ENCODE measurements around the gene SELENOK.

The SELENOK gene

GRCh38 chr3:53844262-53845102, 47.2 kb downstream of the SELENOK start:
- no peaks in the 10 kb centered on the region for H3K9me3 ChIP-seq (ENCODE audit: control insufficient read depth in 2 of 2, low read length in 2 of 2)
- peak overlapping the region; percentile 65 to 76 for H3K4me3 ChIP-seq (ENCODE audit: low read length in 2 of 2)
- H3K4me1 ChIP-seq (ENCODE audit: control insufficient read depth in 2 of 2, insufficient read depth in 2 of 2, low read length in 2 of 2), result peaks cover 30 to 41% of the 10 kb centered on the region in 2 donors
- peaks cover 0 to 3% of the 10 kb centered on the region in 2 donors for H3K36me3 ChIP-seq (ENCODE audit: control insufficient read depth in 2 of 2, insufficient read depth in 2 of 2, low read length in 2 of 2)
- peak overlapping the region; percentile 52 to 81 for H3K9ac ChIP-seq (ENCODE audit: low read depth in 1 of 2, low read length in 2 of 2)
- H3K27ac ChIP-seq (ENCODE audit: low read depth in 2 of 2, low read length in 2 of 2), result peak overlapping the region; percentile 79 to 92
- H3K27me3 ChIP-seq (ENCODE audit: control insufficient read depth in 2 of 2, insufficient read depth in 2 of 2, low read length in 2 of 2), result peaks cover 0 to 3% of the 10 kb centered on the region in 2 donors

- peak overlapping the region; percentile 14 to 81 for H3K9ac ChIP-seq (ENCODE audit: low read depth in 1 of 2, low read length in 2 of 2)
- peak overlapping the region; percentile 32 to 44 for H3K4me3 ChIP-seq (ENCODE audit: low read length in 2 of 2)
- peak overlapping the region; percentile 79 to 92 for H3K27ac ChIP-seq (ENCODE audit: low read depth in 2 of 2, low read length in 2 of 2)
- peaks cover 30 to 41% of the 10 kb centered on the region in 2 donors for H3K4me1 ChIP-seq (ENCODE audit: control insufficient read depth in 2 of 2, insufficient read depth in 2 of 2, low read length in 2 of 2)
- H3K9me3 ChIP-seq (ENCODE audit: control insufficient read depth in 2 of 2, low read length in 2 of 2), result no peaks in the 10 kb centered on the region
- H3K27me3 ChIP-seq (ENCODE audit: control insufficient read depth in 2 of 2, insufficient read depth in 2 of 2, low read length in 2 of 2), result peaks cover 0 to 3% of the 10 kb centered on the region in 2 donors
- peaks cover 0 to 8% of the 10 kb centered on the region in 2 donors for H3K36me3 ChIP-seq (ENCODE audit: control insufficient read depth in 2 of 2, insufficient read depth in 2 of 2, low read length in 2 of 2)
Measured at GRCh38 chr3:53843195-53844177, 48.2 kb downstream of the SELENOK start.

GRCh38 chr3:53842436-53843194, 49.0 kb downstream of the SELENOK start:
- Histone ChIP-seq H3K36me3 (ENCODE audit: control insufficient read depth in 2 of 2, insufficient read depth in 2 of 2, low read length in 2 of 2) (peaks cover 0 to 8% of the 10 kb centered on the region in 2 donors), H3K9me3 (ENCODE audit: control insufficient read depth in 2 of 2, low read length in 2 of 2) (no peaks in the 10 kb centered on the region), H3K27me3 (ENCODE audit: control insufficient read depth in 2 of 2, insufficient read depth in 2 of 2, low read length in 2 of 2) (peaks cover 0 to 3% of the 10 kb centered on the region in 2 donors), H3K27ac (ENCODE audit: low read depth in 2 of 2, low read length in 2 of 2) (peak overlapping the region; percentile 79 to 92), H3K4me1 (ENCODE audit: control insufficient read depth in 2 of 2, insufficient read depth in 2 of 2, low read length in 2 of 2) (peaks cover 30 to 41% of the 10 kb centered on the region in 2 donors), H3K9ac (ENCODE audit: low read depth in 1 of 2, low read length in 2 of 2) (peak overlapping the region; percentile 32 to 50), H3K4me3 (ENCODE audit: low read length in 2 of 2) (peak overlapping the region in 1 of 2 donors; percentile 7)

- H3K4me3 ChIP-seq (ENCODE audit: low read length in 2 of 2), result no peak overlapping the region
- H3K36me3 ChIP-seq (ENCODE audit: control insufficient read depth in 2 of 2, insufficient read depth in 2 of 2, low read length in 2 of 2), result peaks cover 0 to 10% of the 10 kb centered on the region in 2 donors
- peaks cover 25 to 37% of the 10 kb centered on the region in 2 donors for H3K4me1 ChIP-seq (ENCODE audit: control insufficient read depth in 2 of 2, insufficient read depth in 2 of 2, low read length in 2 of 2)
- H3K9ac ChIP-seq (ENCODE audit: low read depth in 1 of 2, low read length in 2 of 2), result peak overlapping the region in 1 of 2 donors; percentile 34
- H3K27ac ChIP-seq (ENCODE audit: low read depth in 2 of 2, low read length in 2 of 2), result peak overlapping the region; percentile 34 to 68
- H3K27me3 ChIP-seq (ENCODE audit: control insufficient read depth in 2 of 2, insufficient read depth in 2 of 2, low read length in 2 of 2), result no peaks in the 10 kb centered on the region
- H3K9me3 ChIP-seq (ENCODE audit: control insufficient read depth in 2 of 2, low read length in 2 of 2), result no peaks in the 10 kb centered on the region
Measured at GRCh38 chr3:53841296-53841695, 50.4 kb downstream of the SELENOK start.

- no peak overlapping the region for H3K4me3 ChIP-seq (ENCODE audit: low read length in 2 of 2)
- no peak overlapping the region for H3K27ac ChIP-seq (ENCODE audit: low read depth in 2 of 2, low read length in 2 of 2)
- no peak overlapping the region for H3K9ac ChIP-seq (ENCODE audit: low read depth in 1 of 2, low read length in 2 of 2)
- H3K4me1 ChIP-seq (ENCODE audit: control insufficient read depth in 2 of 2, insufficient read depth in 2 of 2, low read length in 2 of 2), result peaks cover under 1 to 8% of the 10 kb centered on the region in 2 donors
- no peaks in the 10 kb centered on the region for H3K9me3 ChIP-seq (ENCODE audit: control insufficient read depth in 2 of 2, low read length in 2 of 2)
- peaks cover 0 to 10% of the 10 kb centered on the region in 2 donors for H3K36me3 ChIP-seq (ENCODE audit: control insufficient read depth in 2 of 2, insufficient read depth in 2 of 2, low read length in 2 of 2)
- H3K27me3 ChIP-seq (ENCODE audit: control insufficient read depth in 2 of 2, insufficient read depth in 2 of 2, low read length in 2 of 2), result no peaks in the 10 kb centered on the region
Measured at GRCh38 chr3:53837331-53837730, 54.3 kb downstream of the SELENOK start.

- Histone ChIP-seq H3K4me1 (ENCODE audit: control insufficient read depth in 2 of 2, insufficient read depth in 2 of 2, low read length in 2 of 2) (peaks cover 0 to 2% of the 10 kb centered on the region in 2 donors), H3K9ac (ENCODE audit: low read depth in 1 of 2, low read length in 2 of 2) (no peak overlapping the region), H3K4me3 (ENCODE audit: low read length in 2 of 2) (no peak overlapping the region), H3K36me3 (ENCODE audit: control insufficient read depth in 2 of 2, insufficient read depth in 2 of 2, low read length in 2 of 2) (peaks cover 0 to 10% of the 10 kb centered on the region in 2 donors), H3K9me3 (ENCODE audit: control insufficient read depth in 2 of 2, low read length in 2 of 2) (no peaks in the 10 kb centered on the region), H3K27ac (ENCODE audit: low read depth in 2 of 2, low read length in 2 of 2) (no peak overlapping the region), H3K27me3 (ENCODE audit: control insufficient read depth in 2 of 2, insufficient read depth in 2 of 2, low read length in 2 of 2) (no peaks in the 10 kb centered on the region)
Measured at GRCh38 chr3:53836084-53836872, 55.4 kb downstream of the SELENOK start.

GRCh38 chr3:53835257-53835656, 56.4 kb downstream of the SELENOK start:
- no peaks in the 10 kb centered on the region for H3K9me3 ChIP-seq (ENCODE audit: control insufficient read depth in 2 of 2, low read length in 2 of 2)
- H3K27ac ChIP-seq (ENCODE audit: low read depth in 2 of 2, low read length in 2 of 2), result no peak overlapping the region
- no peak overlapping the region for H3K9ac ChIP-seq (ENCODE audit: low read depth in 1 of 2, low read length in 2 of 2)
- H3K27me3 ChIP-seq (ENCODE audit: control insufficient read depth in 2 of 2, insufficient read depth in 2 of 2, low read length in 2 of 2), result no peaks in the 10 kb centered on the region
- H3K36me3 ChIP-seq (ENCODE audit: control insufficient read depth in 2 of 2, insufficient read depth in 2 of 2, low read length in 2 of 2), result peaks cover 0 to 10% of the 10 kb centered on the region in 2 donors
- no peaks in the 10 kb centered on the region for H3K4me1 ChIP-seq (ENCODE audit: control insufficient read depth in 2 of 2, insufficient read depth in 2 of 2, low read length in 2 of 2)
- no peak overlapping the region for H3K4me3 ChIP-seq (ENCODE audit: low read length in 2 of 2)

- H3K27me3 ChIP-seq (ENCODE audit: control insufficient read depth in 2 of 2, insufficient read depth in 2 of 2, low read length in 2 of 2), result no peaks in the 10 kb centered on the region
- H3K4me1 ChIP-seq (ENCODE audit: control insufficient read depth in 2 of 2, insufficient read depth in 2 of 2, low read length in 2 of 2), result peaks cover 0 to 2% of the 10 kb centered on the region in 2 donors
Measured at GRCh38 chr3:53834429-53835095, 57.1 kb downstream of the SELENOK start.

More at GRCh38 chr3:53834429-53835095, 57.1 kb downstream of the SELENOK start:
- Histone ChIP-seq H3K9me3 (ENCODE audit: control insufficient read depth in 2 of 2, low read length in 2 of 2) (no peaks in the 10 kb centered on the region), H3K9ac (ENCODE audit: low read depth in 1 of 2, low read length in 2 of 2) (no peak overlapping the region), H3K4me3 (ENCODE audit: low read length in 2 of 2) (no peak overlapping the region), H3K27ac (ENCODE audit: low read depth in 2 of 2, low read length in 2 of 2) (no peak overlapping the region), H3K36me3 (ENCODE audit: control insufficient read depth in 2 of 2, insufficient read depth in 2 of 2, low read length in 2 of 2) (peaks cover 0 to 8% of the 10 kb centered on the region in 2 donors)
